Heart left ventricle (tissue), 13 donors: ENCODE data around the gene GRM8.

Experiments used
- CTCF ChIP-seq, 12 donors: fragments of 200-600 bp; sonication (generic) in 4 of 12; IDR thresholded peaks; one replicate each; pipeline versions ENCODE4 v1.5.0 to v1.8.0; 2018 to 2022; ENCODE audit warnings: antibody characterized with exemption in 12 of 12, mild to moderate bottlenecking in 5 of 12
- POLR2A ChIP-seq, 2 donors: fragments of 450-650 bp; IDR thresholded peaks; one replicate each; pipeline ENCODE4 v1.6.1; 2017; ENCODE audit warnings: antibody characterized with exemption in 2 of 2, mild to moderate bottlenecking in 2 of 2, moderate library complexity in 2 of 2
- donor health status: ischemic (EF 13 %, LVEDD 7.1; RV severe dilation, severe dysfunction).
- donor health status: DM: no; HTN: yes; CAD: no.
- donor health status: DM: no; HTN: no; CAD: no.
- donor health status: ischemic (EF 25% LVEDD 6.9; RV normal size, moderate dysfunction).
- donor health status: ischemic (EF 25% LVEDD 5.7; RV mildly dilated, moderate dysfunction).
- donor health status: ischemic (EF 35%, LVEDD 5.7; RV mildly dilated, moderate dysfunction).
- donor health status: nonischemic (EF 11% LVEDD 7.7; RV severe dilation, severe dysfunction).
- donor health status: DM: yes; HTN: yes; CAD: no.
- donor health status: PGD.
- donor health status: ischemic (EF 29% LVEDD 5.4; RV normal size, mild dysfunction).
- donor health status: nonischemic (EF 23%, LVEDD 6.1; RV moderate dilation, normal function).

GRCh38 chr7:126440542-126440941 is 812.2 kb downstream of the GRM8 start:
- no peak for TF ChIP-seq CTCF (IDR thresholded peaks at IDR 0.05)
- TF ChIP-seq POLR2A (IDR thresholded peaks at IDR 0.05): no peak
